ENCODE data around the gene MFSD6L.

Gene MFSD6L

GRCh38 chr17:8776248-8776647, 22.9 kb downstream of the MFSD6L start:
- no peak for TF ChIP-seq CTCF (IDR thresholded peaks at IDR 0.05; ENCODE audit: extremely low read depth, missing control alignments)

GRCh38 chr17:8766731-8767130, 32.4 kb downstream of the MFSD6L start:
- no peak for TF ChIP-seq CTCF (IDR thresholded peaks at IDR 0.05; ENCODE audit: extremely low read depth, missing control alignments)
- DNase-seq (ENCODE audit: low spot score) = no peak

More at GRCh38 chr17:8776248-8776647, 22.9 kb downstream of the MFSD6L start:
- no peak for DNase-seq (ENCODE audit: low spot score)

- no peak for TF ChIP-seq CTCF (IDR thresholded peaks at IDR 0.05; ENCODE audit: extremely low read depth, missing control alignments)
- no peak for DNase-seq (ENCODE audit: low spot score)
These were observed 37.2 kb downstream of the MFSD6L start for GRCh38 chr17:8762012-8762411.

GRCh38 chr17:8758137-8758596, 41.0 kb downstream of the MFSD6L start, which contains the start of gene SPDYE4:
Gene SPDYE4, minus strand, starts transcription at chr17:8758546. Its CDS starts 164 bp downstream, at chr17:8758382.
- DNase-seq (ENCODE audit: low spot score) = no peak
- TF ChIP-seq CTCF (IDR thresholded peaks at IDR 0.05; ENCODE audit: extremely low read depth, missing control alignments) = no peak

GRCh38 chr17:8757189-8757588, 42.0 kb downstream of the MFSD6L start:
- TF ChIP-seq CTCF (IDR thresholded peaks at IDR 0.05; ENCODE audit: extremely low read depth, missing control alignments) = no peak

GRCh38 chr17:8755590-8756255, 43.4 kb downstream of the MFSD6L start:
- no peak for TF ChIP-seq CTCF (IDR thresholded peaks at IDR 0.05; ENCODE audit: extremely low read depth, missing control alignments)
- no peak for DNase-seq (ENCODE audit: low spot score)

More at GRCh38 chr17:8757189-8757588, 42.0 kb downstream of the MFSD6L start:
- DNase-seq (ENCODE audit: low spot score) = no peak

GRCh38 chr17:8754890-8755289, 44.3 kb downstream of the MFSD6L start:
- no peak for DNase-seq (ENCODE audit: low spot score)
- no peak for TF ChIP-seq CTCF (IDR thresholded peaks at IDR 0.05; ENCODE audit: extremely low read depth, missing control alignments)
